IMR-90 (cell line): Measurements from ENCODE around the gene SLC2A1.

ENCODE experiments used
- BHLHE40 ChIP-seq: fragments of 150-350 bp; IDR thresholded peaks from 2 replicates; pipeline ENCODE4 v1.6.1; 2016; ENCODE audit warnings: mild to moderate bottlenecking, low read depth, low read length
- CEBPB ChIP-seq: IDR thresholded peaks from 2 replicates; pipeline ENCODE4 v1.6.1; 2012; ENCODE audit warnings: low read depth, low read length, improper control_type of control experiment
- FOS ChIP-seq: fragments of 150-350 bp; IDR thresholded peaks from 2 replicates; pipeline ENCODE4 v1.6.1; 2016; ENCODE audit warnings: low read depth, low read length
- MAFK ChIP-seq: IDR thresholded peaks from 2 replicates; pipeline ENCODE4 v1.6.1; 2012; ENCODE audit warnings: low read depth, low read length, improper control_type of control experiment
- POLR2A ChIP-seq: IDR thresholded peaks from 2 replicates; pipeline ENCODE4 v1.6.1; 2012; ENCODE audit warnings: mild to moderate bottlenecking, low read depth, low read length
- RAD21 ChIP-seq: IDR thresholded peaks from 2 replicates; pipeline ENCODE4 v1.6.1; 2012; ENCODE audit warnings: low read length, improper control_type of control experiment
- TF ChIP-seq, protein P1 (sequence below): conservative IDR thresholded peaks from 2 replicates; pipeline ENCODE4 v1.5.1; 2012; ENCODE audit warnings: mild to moderate bottlenecking, low read depth, low read length, improper control_type of control experiment
- TF ChIP-seq, protein P2 (sequence below): fragments of 150-350 bp; IDR thresholded peaks from 2 replicates; pipeline ENCODE4 v1.6.1; 2017; ENCODE audit warnings: mild to moderate bottlenecking, antibody characterized with exemption, low read length, low read depth
- TF ChIP-seq, protein P3 (sequence below): fragments of 150-350 bp; IDR thresholded peaks from 2 replicates; pipeline ENCODE4 v1.6.1; 2016; ENCODE audit warnings: low read depth, mild to moderate bottlenecking, low read length, moderate library complexity, borderline replicate concordance

DNA sequence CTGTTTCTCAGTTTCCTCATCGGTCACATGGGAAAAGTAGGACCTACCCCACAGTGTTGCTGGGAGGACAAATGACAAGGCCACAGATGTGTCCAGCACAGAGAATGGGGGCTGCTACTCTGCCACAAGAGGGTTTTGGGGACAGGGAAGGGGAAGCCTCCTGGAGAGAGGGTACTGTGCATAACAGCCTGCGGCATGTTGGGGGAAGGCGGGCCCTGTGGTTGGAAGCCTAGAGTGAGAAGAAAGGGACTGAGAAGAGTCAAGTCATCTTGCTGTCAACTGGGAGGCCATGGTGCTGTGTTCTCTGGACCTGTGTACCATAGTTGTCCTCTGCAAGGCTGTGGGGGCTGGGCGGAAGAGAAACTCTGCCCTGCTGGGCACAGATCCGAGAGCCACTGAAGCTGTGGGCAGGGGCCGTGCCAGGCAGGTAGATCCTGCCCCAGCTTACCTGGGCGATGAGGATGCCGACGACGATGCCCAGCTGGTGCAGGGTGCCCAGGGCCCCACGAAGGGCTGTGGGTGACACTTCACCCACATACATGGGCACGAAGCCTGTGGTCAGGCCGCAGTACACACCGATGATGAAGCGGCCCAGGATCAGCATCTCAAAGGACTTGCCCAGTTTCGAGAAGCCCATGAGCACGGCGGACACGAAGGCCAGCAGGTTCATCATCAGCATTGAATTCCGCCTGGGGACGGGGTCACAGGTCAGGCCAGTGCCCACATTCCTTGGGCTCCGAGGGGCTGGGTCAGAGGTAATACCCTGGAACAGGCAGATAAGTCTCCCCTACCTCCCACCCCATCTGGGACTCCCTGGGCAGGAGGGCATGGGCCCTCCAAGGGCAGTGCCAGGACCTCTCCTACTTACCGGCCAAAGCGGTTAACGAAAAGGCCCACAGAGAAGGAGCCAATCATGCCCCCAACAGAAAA, 28.2 kb downstream of the SLC2A1 start:
- no peak for TF ChIP-seq BHLHE40
- TF ChIP-seq, protein P1, sequence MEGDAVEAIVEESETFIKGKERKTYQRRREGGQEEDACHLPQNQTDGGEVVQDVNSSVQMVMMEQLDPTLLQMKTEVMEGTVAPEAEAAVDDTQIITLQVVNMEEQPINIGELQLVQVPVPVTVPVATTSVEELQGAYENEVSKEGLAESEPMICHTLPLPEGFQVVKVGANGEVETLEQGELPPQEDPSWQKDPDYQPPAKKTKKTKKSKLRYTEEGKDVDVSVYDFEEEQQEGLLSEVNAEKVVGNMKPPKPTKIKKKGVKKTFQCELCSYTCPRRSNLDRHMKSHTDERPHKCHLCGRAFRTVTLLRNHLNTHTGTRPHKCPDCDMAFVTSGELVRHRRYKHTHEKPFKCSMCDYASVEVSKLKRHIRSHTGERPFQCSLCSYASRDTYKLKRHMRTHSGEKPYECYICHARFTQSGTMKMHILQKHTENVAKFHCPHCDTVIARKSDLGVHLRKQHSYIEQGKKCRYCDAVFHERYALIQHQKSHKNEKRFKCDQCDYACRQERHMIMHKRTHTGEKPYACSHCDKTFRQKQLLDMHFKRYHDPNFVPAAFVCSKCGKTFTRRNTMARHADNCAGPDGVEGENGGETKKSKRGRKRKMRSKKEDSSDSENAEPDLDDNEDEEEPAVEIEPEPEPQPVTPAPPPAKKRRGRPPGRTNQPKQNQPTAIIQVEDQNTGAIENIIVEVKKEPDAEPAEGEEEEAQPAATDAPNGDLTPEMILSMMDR = no peak
- no peak for TF ChIP-seq POLR2A
- TF ChIP-seq CEBPB = no peak
- no peak for TF ChIP-seq MAFK
- TF ChIP-seq, protein P2, sequence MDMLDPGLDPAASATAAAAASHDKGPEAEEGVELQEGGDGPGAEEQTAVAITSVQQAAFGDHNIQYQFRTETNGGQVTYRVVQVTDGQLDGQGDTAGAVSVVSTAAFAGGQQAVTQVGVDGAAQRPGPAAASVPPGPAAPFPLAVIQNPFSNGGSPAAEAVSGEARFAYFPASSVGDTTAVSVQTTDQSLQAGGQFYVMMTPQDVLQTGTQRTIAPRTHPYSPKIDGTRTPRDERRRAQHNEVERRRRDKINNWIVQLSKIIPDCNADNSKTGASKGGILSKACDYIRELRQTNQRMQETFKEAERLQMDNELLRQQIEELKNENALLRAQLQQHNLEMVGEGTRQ = no peak
- TF ChIP-seq RAD21 = no peak
- no peak for TF ChIP-seq FOS
- TF ChIP-seq, protein P3, sequence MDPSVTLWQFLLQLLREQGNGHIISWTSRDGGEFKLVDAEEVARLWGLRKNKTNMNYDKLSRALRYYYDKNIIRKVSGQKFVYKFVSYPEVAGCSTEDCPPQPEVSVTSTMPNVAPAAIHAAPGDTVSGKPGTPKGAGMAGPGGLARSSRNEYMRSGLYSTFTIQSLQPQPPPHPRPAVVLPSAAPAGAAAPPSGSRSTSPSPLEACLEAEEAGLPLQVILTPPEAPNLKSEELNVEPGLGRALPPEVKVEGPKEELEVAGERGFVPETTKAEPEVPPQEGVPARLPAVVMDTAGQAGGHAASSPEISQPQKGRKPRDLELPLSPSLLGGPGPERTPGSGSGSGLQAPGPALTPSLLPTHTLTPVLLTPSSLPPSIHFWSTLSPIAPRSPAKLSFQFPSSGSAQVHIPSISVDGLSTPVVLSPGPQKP = no peak
